ENCODE measurements around the gene TRIM63. TPM values are rescaled to one million over a fixed set of nuclear protein-coding genes. Genes with fewer than 3 reads are reported as not detected.

The TRIM63 gene
- total and polyA plus RNA-seq, 9 of the 15 experiments (the other 6 are each of a cell fraction or from before 2014, with no cell fraction given), result 0.08 to 0.57 (median 0.36) TPM

GRCh38 chr1:26111530-26112406, 44.3 kb upstream of the TRIM63 start, which contains the start of gene PDIK1L (continued):
- TF ChIP-seq KDM5B (IDR thresholded peaks at IDR 0.05; ENCODE audit: insufficient replicate concordance, low read depth, low read length), result peak; percentile 66
- no peak for TF ChIP-seq CREB5 (CRISPR knock-in tag; IDR thresholded peaks at IDR 0.05)
- TF ChIP-seq RBM22 (IDR thresholded peaks at IDR 0.05; ENCODE audit: low read depth, low read length, poor library complexity, severe bottlenecking), result peak; percentile 56
- no peak for TF ChIP-seq ZNF707 (CRISPR knock-in tag; conservative IDR thresholded peaks at IDR 0.05)
- TF ChIP-seq PBX2 (CRISPR knock-in tag; IDR thresholded peaks at IDR 0.05; ENCODE audit: low read depth), result no peak
- no peak for TF ChIP-seq PBX2 (tag; conservative IDR thresholded peaks at IDR 0.05; ENCODE audit: low read depth)
- no peak for TF ChIP-seq RBM25 (IDR thresholded peaks at IDR 0.05; ENCODE audit: low read depth, low read length, severe bottlenecking)
- TF ChIP-seq GTF3C2 (IDR thresholded peaks at IDR 0.05; ENCODE audit: borderline replicate concordance, extremely low read depth, insufficient read length), result no peak
- no peak for TF ChIP-seq MYBL2 (IDR thresholded peaks at IDR 0.05; ENCODE audit: low read depth)
- TF ChIP-seq MYBL2 (CRISPR knock-in tag; IDR thresholded peaks at IDR 0.05; ENCODE audit: borderline replicate concordance), result no peak
- TF ChIP-seq, protein P1, sequence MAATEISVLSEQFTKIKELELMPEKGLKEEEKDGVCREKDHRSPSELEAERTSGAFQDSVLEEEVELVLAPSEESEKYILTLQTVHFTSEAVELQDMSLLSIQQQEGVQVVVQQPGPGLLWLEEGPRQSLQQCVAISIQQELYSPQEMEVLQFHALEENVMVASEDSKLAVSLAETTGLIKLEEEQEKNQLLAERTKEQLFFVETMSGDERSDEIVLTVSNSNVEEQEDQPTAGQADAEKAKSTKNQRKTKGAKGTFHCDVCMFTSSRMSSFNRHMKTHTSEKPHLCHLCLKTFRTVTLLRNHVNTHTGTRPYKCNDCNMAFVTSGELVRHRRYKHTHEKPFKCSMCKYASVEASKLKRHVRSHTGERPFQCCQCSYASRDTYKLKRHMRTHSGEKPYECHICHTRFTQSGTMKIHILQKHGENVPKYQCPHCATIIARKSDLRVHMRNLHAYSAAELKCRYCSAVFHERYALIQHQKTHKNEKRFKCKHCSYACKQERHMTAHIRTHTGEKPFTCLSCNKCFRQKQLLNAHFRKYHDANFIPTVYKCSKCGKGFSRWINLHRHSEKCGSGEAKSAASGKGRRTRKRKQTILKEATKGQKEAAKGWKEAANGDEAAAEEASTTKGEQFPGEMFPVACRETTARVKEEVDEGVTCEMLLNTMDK (IDR thresholded peaks at IDR 0.05; ENCODE audit: borderline replicate concordance, insufficient read depth, low read depth, low read length, poor library complexity, severe bottlenecking), result no peak
- TF ChIP-seq E4F1 (CRISPR knock-in tag; IDR thresholded peaks at IDR 0.05; ENCODE audit: borderline replicate concordance), result no peak
- TF ChIP-seq NCOA6 (IDR thresholded peaks at IDR 0.05), result no peak
